Stimulated activated CD8-positive, alpha-beta memory T cell treated with anti-CD3 and anti-CD28 coated beads, Interleukin-15, amount 100 ng/mL, for 4 hours (primary cell): ENCODE measurements around the gene IGSF21.

ENCODE experiments used
- DNase-seq, 2 donors: peaks; one replicate each; pipeline ENCODE4 v3.0.0-alpha.2; 2020; ENCODE audit warnings: low read depth in 2 of 2

The IGSF21 gene

GRCh38 chr1:18217398-18218043 is 109.9 kb downstream of the IGSF21 start:
- no peak for DNase-seq

- DNase-seq, result no peak
Observed at GRCh38 chr1:18229625-18230024, 122.0 kb downstream of the IGSF21 start.

GRCh38 chr1:18230321-18230720 is 122.7 kb downstream of the IGSF21 start:
- DNase-seq, result no peak

- DNase-seq, result no peak
Observed at GRCh38 chr1:18230840-18231239, 123.2 kb downstream of the IGSF21 start.

GRCh38 chr1:18232052-18232451 is 124.5 kb downstream of the IGSF21 start:
- DNase-seq, result no peak

- DNase-seq, result no peak
Observed at GRCh38 chr1:18233176-18233864, 125.7 kb downstream of the IGSF21 start.

GRCh38 chr1:18234790-18235242 is 127.2 kb downstream of the IGSF21 start:
- DNase-seq, result no peak

- no peak for DNase-seq
Observed at GRCh38 chr1:18237371-18237770, 129.8 kb downstream of the IGSF21 start.

GRCh38 chr1:18238190-18238589 is 130.6 kb downstream of the IGSF21 start:
- no peak for DNase-seq

GRCh38 chr1:18239671-18240070 is 132.1 kb downstream of the IGSF21 start:
- DNase-seq, result no peak

GRCh38 chr1:18240906-18241305 is 133.3 kb downstream of the IGSF21 start:
- no peak for DNase-seq

GRCh38 chr1:18241891-18242290 is 134.3 kb downstream of the IGSF21 start:
- no peak for DNase-seq

GRCh38 chr1:18243503-18244175 is 136.0 kb downstream of the IGSF21 start:
- DNase-seq, result no peak

GRCh38 chr1:18244762-18245161 is 137.2 kb downstream of the IGSF21 start:
- DNase-seq, result no peak

- no peak for DNase-seq
Observed at GRCh38 chr1:18245647-18246046, 138.0 kb downstream of the IGSF21 start.

- DNase-seq, result no peak
Observed at GRCh38 chr1:18246543-18246942, 138.9 kb downstream of the IGSF21 start.

GRCh38 chr1:18247151-18247550 is 139.6 kb downstream of the IGSF21 start:
- no peak for DNase-seq

- DNase-seq, result no peak
Observed at GRCh38 chr1:18249631-18250030, 142.0 kb downstream of the IGSF21 start.

GRCh38 chr1:18253093-18253492 is 145.5 kb downstream of the IGSF21 start:
- no peak for DNase-seq

GRCh38 chr1:18256282-18257235 is 149.0 kb downstream of the IGSF21 start:
- DNase-seq, result no peak

- no peak for DNase-seq
Observed at GRCh38 chr1:18257778-18258177, 150.2 kb downstream of the IGSF21 start.

GRCh38 chr1:18261891-18262290 is 154.3 kb downstream of the IGSF21 start:
- DNase-seq, result no peak
